Right hindlimb (tissue), 1 donor: ENCODE measurements around the gene TIAM1.

Experiments used
- DNase-seq: peaks from one replicate; pipeline ENCODE4 v3.0.0-alpha.2; 2018

TIAM1 gene

GRCh38 chr21:31329456-31330143 is 14.5 kb downstream of the TIAM1 start:
- no peak for DNase-seq

GRCh38 chr21:31326522-31327242 is 17.4 kb downstream of the TIAM1 start:
- peak; percentile 57 for DNase-seq

GRCh38 chr21:31318971-31319370 is 25.1 kb downstream of the TIAM1 start:
- no peak for DNase-seq

- no peak for DNase-seq
Observed at GRCh38 chr21:31317688-31318087, 26.4 kb downstream of the TIAM1 start.

GRCh38 chr21:31316488-31317169 is 27.4 kb downstream of the TIAM1 start:
- no peak for DNase-seq

- no peak for DNase-seq
Observed at GRCh38 chr21:31316072-31316471, 28.0 kb downstream of the TIAM1 start.

- no peak for DNase-seq
Observed at GRCh38 chr21:31310750-31311149, 33.3 kb downstream of the TIAM1 start.

GRCh38 chr21:31308584-31308983 is 35.5 kb downstream of the TIAM1 start:
- no peak for DNase-seq

- DNase-seq: no peak
Observed at GRCh38 chr21:31305888-31306287, 38.2 kb downstream of the TIAM1 start.

- DNase-seq: no peak
Observed at GRCh38 chr21:31299291-31300147, 44.5 kb downstream of the TIAM1 start.

- no peak for DNase-seq
Observed at GRCh38 chr21:31298618-31299269, 45.3 kb downstream of the TIAM1 start.

GRCh38 chr21:31297806-31298205 is 46.3 kb downstream of the TIAM1 start:
- no peak for DNase-seq

GRCh38 chr21:31295676-31296075 is 48.4 kb downstream of the TIAM1 start:
- DNase-seq: no peak

GRCh38 chr21:31294691-31295090 is 49.4 kb downstream of the TIAM1 start:
- DNase-seq: no peak

GRCh38 chr21:31293986-31294385 is 50.1 kb downstream of the TIAM1 start:
- no peak for DNase-seq

- no peak for DNase-seq
Observed at GRCh38 chr21:31290765-31291164, 53.3 kb downstream of the TIAM1 start.

- DNase-seq: no peak
Observed at GRCh38 chr21:31289702-31290101, 54.4 kb downstream of the TIAM1 start.

- DNase-seq: no peak
Observed at GRCh38 chr21:31288191-31288590, 55.9 kb downstream of the TIAM1 start.

GRCh38 chr21:31287201-31287600 is 56.9 kb downstream of the TIAM1 start:
- DNase-seq: no peak

- DNase-seq: no peak
Observed at GRCh38 chr21:31286621-31287020, 57.4 kb downstream of the TIAM1 start.

- no peak for DNase-seq
Observed at GRCh38 chr21:31284797-31285397, 59.2 kb downstream of the TIAM1 start.

GRCh38 chr21:31283025-31283424 is 61.0 kb downstream of the TIAM1 start:
- DNase-seq: no peak
